Measurements from ENCODE around the gene LRRN2.

DNA sequence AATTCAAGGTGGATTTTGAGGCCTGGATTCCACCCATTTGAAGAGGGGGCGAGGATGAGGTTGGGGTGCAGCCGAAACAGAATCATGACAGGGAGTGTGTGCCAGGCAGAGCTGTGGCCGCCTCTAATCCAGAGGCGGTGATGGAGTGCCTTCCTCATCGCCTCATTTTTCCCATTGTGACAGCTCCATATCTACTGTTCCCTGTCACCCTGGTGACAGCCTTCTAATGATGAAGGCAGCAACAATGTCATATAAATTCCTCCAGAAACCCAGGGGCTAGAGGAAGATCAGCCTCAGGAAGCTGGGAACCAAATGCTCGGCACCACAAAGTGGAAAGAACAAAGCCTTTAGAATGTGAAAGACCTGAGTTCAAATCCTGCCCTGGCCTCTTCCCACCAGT, 42.0 kb downstream of the LRRN2 start:
- TF ChIP-seq POLR2A (IDR thresholded peaks at IDR 0.05) = no peak
- TF ChIP-seq, protein P1, sequence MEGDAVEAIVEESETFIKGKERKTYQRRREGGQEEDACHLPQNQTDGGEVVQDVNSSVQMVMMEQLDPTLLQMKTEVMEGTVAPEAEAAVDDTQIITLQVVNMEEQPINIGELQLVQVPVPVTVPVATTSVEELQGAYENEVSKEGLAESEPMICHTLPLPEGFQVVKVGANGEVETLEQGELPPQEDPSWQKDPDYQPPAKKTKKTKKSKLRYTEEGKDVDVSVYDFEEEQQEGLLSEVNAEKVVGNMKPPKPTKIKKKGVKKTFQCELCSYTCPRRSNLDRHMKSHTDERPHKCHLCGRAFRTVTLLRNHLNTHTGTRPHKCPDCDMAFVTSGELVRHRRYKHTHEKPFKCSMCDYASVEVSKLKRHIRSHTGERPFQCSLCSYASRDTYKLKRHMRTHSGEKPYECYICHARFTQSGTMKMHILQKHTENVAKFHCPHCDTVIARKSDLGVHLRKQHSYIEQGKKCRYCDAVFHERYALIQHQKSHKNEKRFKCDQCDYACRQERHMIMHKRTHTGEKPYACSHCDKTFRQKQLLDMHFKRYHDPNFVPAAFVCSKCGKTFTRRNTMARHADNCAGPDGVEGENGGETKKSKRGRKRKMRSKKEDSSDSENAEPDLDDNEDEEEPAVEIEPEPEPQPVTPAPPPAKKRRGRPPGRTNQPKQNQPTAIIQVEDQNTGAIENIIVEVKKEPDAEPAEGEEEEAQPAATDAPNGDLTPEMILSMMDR (IDR thresholded peaks at IDR 0.05) = no peak

Measured in lower leg skin (tissue), 3 donors.